BE2C (cell line): ENCODE measurements around the gene L3HYPDH.

ENCODE experiments used
- DNase-seq: peaks from one replicate; pipeline ENCODE4 v3.0.0-alpha.2; 2020
- H3K27me3 ChIP-seq: fragments of 250-450 bp; sonication (Bioruptor Pico); 2 replicates; pipeline ENCODE4 v1.5.1; 2020; ENCODE audit warnings: mild to moderate bottlenecking
- H3K36me3 ChIP-seq: fragments of 250-450 bp; sonication (Bioruptor Pico); 2 replicates; pipeline ENCODE4 v1.5.1; 2020; ENCODE audit warnings: mild to moderate bottlenecking
- H3K4me1 ChIP-seq: fragments of 250-450 bp; sonication (Bioruptor Pico); 2 replicates; pipeline ENCODE4 v1.5.1; 2020
- H3K4me3 ChIP-seq: 2 replicates; pipeline ENCODE4 v1.5.1; 2011; ENCODE audit warnings: low read depth, low read length
- H3K9me3 ChIP-seq: fragments of 250-450 bp; sonication (Bioruptor Pico); 2 replicates; pipeline ENCODE4 v1.5.1; 2020
- CTCF ChIP-seq: IDR thresholded peaks from 2 replicates; pipeline ENCODE4 v1.5.1; 2012; ENCODE audit warnings: mild to moderate bottlenecking, low read depth, low read length

L3HYPDH gene

GRCh38 chr14:59507063-59507751 is 23.0 kb upstream of the L3HYPDH start:
- peak; percentile 72 for DNase-seq
- H3K4me3 ChIP-seq, result no peak overlapping the region
- H3K4me1 ChIP-seq, result no peaks in the 10 kb centered on the region
- TF ChIP-seq CTCF, result peak; percentile 99
- peaks cover 4% of the 10 kb centered on the region for H3K36me3 ChIP-seq
- H3K27me3 ChIP-seq, result peaks cover 4% of the 10 kb centered on the region; the same call in 1 of the 2 replicates
- no peaks in the 10 kb centered on the region for H3K9me3 ChIP-seq

GRCh38 chr14:59503256-59503655 is 19.0 kb upstream of the L3HYPDH start:
- Histone ChIP-seq H3K27me3 (no peaks in the 10 kb centered on the region), H3K4me3 (no peak overlapping the region), H3K4me1 (no peaks in the 10 kb centered on the region), H3K9me3 (no peaks in the 10 kb centered on the region), H3K36me3 (peaks cover 10% of the 10 kb centered on the region)
- TF ChIP-seq CTCF, result no peak
- DNase-seq, result no peak

DNA sequence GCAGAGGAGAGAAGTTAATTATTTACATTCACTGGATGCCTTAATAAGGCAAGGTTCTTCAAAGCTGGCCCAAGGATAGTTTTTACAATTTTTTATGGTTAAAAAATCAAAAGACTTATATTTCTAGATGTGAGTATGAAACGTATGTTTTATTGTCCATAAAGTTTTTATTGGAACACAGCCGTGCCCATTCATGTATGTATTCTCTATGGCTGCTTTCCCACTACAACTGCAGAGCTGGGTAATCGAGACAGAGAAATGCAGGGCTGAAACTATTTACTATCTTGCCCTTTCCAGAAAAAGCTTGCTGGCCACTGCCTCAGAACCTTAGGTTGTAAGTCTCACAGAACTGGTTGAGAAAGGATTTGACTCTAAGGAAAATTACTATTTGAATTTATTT is 16.5 kb upstream of the L3HYPDH start:
- Histone ChIP-seq H3K36me3 (peaks cover 24% of the 10 kb centered on the region), H3K4me3 (no peak overlapping the region), H3K9me3 (no peaks in the 10 kb centered on the region), H3K27me3 (no peaks in the 10 kb centered on the region), H3K4me1 (no peaks in the 10 kb centered on the region)
- DNase-seq, result no peak
- no peak for TF ChIP-seq CTCF

- peaks cover 75% of the 10 kb centered on the region for H3K36me3 ChIP-seq
- no peaks in the 10 kb centered on the region for H3K9me3 ChIP-seq
- no peak overlapping the region for H3K4me3 ChIP-seq
- TF ChIP-seq CTCF, result no peak
- DNase-seq, result no peak
- H3K27me3 ChIP-seq, result no peaks in the 10 kb centered on the region
- no peaks in the 10 kb centered on the region; the same call in 1 of the 2 replicates for H3K4me1 ChIP-seq
Measured at GRCh38 chr14:59492384-59492783, 8.2 kb upstream of the L3HYPDH start.

DNA sequence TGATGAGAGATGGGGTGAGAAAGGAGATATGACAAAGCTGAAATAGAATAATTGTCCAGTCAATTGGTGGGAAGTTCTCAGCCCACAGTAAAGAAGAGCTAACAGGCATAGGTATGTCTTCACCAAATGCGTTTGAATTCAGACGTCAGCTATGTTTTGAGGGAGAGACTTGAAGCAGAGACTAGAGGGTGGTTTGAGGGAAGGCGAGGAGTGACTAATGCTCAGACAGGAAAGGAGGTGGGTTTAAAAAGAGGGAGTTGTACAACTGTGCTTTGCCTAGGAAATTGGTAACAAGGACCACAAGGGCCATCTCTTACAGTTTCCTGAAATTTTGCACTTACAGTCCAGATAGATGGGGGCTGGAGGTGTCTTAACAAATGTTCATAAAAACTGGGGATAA is 6.5 kb upstream of the L3HYPDH start:
- DNase-seq, result no peak
- no peaks in the 10 kb centered on the region for H3K27me3 ChIP-seq
- H3K36me3 ChIP-seq, result peaks cover 65% of the 10 kb centered on the region
- no peaks in the 10 kb centered on the region; the same call in 1 of the 2 replicates for H3K4me1 ChIP-seq
- H3K4me3 ChIP-seq, result no peak overlapping the region
- H3K9me3 ChIP-seq, result no peaks in the 10 kb centered on the region
- TF ChIP-seq CTCF, result no peak

GRCh38 chr14:59484639-59485175 is 499 bp upstream of the L3HYPDH start:
- no peak for DNase-seq
- Histone ChIP-seq H3K9me3 (no peaks in the 10 kb centered on the region), H3K36me3 (peaks cover 24% of the 10 kb centered on the region), H3K27me3 (no peaks in the 10 kb centered on the region), H3K4me1 (no peaks in the 10 kb centered on the region; the same call in 1 of the 2 replicates), H3K4me3 (peak overlapping the region; percentile 96)
- no peak for TF ChIP-seq CTCF
